Stomach (tissue), 4 donors: ENCODE data around the gene STK24.

Experiments
- POLR2A ChIP-seq, 4 donors: fragments of 450-650 bp; IDR thresholded peaks; one replicate each; pipeline ENCODE4 v1.6.1; 2016; ENCODE audit warnings: antibody characterized with exemption in 4 of 4, control low read depth in 2 of 4, mild to moderate bottlenecking in 1 of 4, moderate library complexity in 1 of 4
- TF ChIP-seq, protein P1 (sequence below), 7 experiments: fragments of 450-650 bp in 4 of 7; fragments of 200-600 bp in 3 of 7; sonication (generic) in 3 of 7; IDR thresholded peaks; one replicate each; pipeline ENCODE4 v1.5.1; 2016 to 2019; ENCODE audit warnings: antibody characterized with exemption in 7 of 7, control low read depth in 2 of 7, mild to moderate bottlenecking in 1 of 7

DNA sequence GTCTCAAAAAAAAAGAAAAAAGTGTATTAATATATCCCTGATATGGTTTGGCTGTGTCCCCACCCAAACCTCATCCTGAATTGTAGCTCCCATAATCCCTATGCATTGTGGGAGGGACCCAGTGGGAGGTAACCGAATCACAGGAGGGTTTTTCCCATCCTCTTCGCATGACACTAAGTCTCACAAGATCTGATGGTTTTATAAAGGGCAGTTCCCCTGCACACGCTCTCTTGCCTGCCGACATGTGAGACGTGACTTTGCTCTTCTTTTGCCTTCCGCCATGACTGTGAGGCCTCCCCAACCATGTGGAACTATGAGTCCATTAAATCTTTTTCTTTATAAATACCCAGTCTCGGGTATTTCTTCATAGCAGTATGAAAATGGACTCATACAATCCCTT is 17.7 kb downstream of the STK24 start:
- TF ChIP-seq, protein P1, sequence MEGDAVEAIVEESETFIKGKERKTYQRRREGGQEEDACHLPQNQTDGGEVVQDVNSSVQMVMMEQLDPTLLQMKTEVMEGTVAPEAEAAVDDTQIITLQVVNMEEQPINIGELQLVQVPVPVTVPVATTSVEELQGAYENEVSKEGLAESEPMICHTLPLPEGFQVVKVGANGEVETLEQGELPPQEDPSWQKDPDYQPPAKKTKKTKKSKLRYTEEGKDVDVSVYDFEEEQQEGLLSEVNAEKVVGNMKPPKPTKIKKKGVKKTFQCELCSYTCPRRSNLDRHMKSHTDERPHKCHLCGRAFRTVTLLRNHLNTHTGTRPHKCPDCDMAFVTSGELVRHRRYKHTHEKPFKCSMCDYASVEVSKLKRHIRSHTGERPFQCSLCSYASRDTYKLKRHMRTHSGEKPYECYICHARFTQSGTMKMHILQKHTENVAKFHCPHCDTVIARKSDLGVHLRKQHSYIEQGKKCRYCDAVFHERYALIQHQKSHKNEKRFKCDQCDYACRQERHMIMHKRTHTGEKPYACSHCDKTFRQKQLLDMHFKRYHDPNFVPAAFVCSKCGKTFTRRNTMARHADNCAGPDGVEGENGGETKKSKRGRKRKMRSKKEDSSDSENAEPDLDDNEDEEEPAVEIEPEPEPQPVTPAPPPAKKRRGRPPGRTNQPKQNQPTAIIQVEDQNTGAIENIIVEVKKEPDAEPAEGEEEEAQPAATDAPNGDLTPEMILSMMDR (IDR thresholded peaks at IDR 0.05), result no peak
- no peak for TF ChIP-seq POLR2A (IDR thresholded peaks at IDR 0.05)
